Stimulated activated naive CD4-positive, alpha-beta T cell (primary cell): ENCODE data around the gene ASAH2B.
"Not testable (repeated sequence)": the region's sequence is repeated elsewhere in the genome, so short reads cannot be mapped to it uniquely, and the experiment has no call there.

ENCODE experiments used
- DNase-seq, 6 experiments: peaks; one replicate each; lab custom pipeline; 2025; lab: John Stamatoyannopoulos, UW

Gene ASAH2B

DNA sequence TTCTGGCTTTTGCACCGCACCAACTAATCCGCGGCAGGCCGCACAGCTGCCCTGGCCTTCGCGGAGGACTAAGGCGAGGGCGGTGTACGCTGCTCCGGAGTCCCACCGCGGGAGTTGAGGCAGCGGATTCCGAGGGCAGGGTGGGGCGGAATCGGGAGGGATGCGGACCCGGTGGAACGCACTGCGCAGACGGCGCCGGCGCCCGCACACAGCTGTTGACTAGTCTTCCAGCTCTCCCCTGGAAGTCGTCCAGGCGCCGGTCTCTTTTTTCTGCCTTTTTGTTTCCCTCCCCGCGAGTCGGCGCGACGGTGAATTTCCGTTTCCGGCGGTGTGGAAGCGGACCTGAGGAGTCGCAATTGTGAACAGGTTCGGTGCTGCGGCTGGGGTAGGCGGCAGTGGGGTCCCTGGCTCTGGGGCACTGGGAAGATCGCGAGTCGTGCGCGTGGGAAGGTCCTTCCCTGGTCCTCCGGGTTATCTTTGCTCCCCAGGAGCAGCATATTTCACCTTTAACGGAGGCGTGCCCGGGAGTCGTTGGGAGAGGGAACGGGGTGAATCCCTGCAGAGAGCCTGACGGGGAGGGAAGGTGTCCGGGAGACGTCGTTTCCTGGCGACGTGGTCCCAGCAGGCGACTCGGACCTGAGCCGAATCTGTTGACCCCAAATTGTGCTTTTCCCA, at the start of gene ASAH2B:
Gene ASAH2B (plus strand): TSS at position 319 of the 675 bp plus-strand sequence. CDS start 5,195 bp downstream, outside the sequence.
- peak; percentile 48 to 78 (median 59) for DNase-seq

- not testable (repeated sequence) for DNase-seq
Measured at GRCh38 chr10:50697819-50698218, 41.9 kb upstream of the ASAH2B start.

DNA sequence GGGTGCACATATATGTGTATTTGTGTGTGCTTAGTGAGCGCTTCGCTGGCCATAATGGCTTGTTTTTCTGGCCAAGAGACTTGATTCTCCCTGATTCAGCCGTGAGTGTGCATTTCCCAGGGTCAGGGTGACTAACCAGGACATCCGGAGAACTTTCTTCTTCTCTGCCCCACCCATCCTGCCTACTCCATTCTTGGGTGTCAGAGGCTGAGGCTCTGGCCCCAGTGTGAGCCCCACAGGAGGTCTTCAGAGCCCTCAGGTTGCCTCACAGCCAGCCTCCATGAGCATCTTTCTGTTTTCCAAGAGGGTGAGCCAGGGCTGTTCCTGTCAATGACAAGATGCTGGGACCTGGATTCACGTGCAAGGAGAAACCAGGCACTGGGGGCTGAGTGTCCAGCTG, 37.8 kb upstream of the ASAH2B start:
- DNase-seq, result not testable (repeated sequence)

- DNase-seq, result not testable (repeated sequence)
Measured at GRCh38 chr10:50702997-50703396, 36.7 kb upstream of the ASAH2B start.

DNA sequence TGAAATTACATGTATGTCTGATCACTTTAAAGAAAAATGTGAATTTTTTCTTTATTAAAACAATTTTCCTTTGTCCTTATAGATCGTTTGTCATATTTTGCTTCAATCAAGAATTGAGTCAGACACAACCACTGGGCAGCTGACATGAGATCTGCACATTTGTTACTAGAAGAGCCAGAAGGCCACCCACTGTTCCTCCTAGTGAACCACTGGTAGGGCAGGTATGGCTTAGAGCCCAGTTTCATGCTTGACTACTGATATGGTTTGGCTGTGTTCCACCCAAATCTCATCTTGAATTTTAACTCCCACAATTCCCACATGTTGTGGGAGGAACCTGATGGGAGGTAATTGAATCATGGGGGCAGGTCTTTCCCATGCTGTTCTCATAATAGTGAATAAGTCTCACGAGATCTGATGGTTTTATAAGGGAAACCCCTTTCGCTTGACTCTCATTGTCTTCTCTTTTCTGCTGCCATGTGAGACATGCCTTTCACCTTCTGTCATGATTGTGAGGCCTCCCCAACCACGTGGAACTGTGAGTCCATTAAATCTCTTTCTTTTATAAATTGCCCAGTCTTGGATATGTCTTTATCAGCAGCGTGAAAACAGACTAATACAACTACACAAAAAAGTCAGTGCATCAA, 35.2 kb upstream of the ASAH2B start:
- not testable (repeated sequence) for DNase-seq

DNA sequence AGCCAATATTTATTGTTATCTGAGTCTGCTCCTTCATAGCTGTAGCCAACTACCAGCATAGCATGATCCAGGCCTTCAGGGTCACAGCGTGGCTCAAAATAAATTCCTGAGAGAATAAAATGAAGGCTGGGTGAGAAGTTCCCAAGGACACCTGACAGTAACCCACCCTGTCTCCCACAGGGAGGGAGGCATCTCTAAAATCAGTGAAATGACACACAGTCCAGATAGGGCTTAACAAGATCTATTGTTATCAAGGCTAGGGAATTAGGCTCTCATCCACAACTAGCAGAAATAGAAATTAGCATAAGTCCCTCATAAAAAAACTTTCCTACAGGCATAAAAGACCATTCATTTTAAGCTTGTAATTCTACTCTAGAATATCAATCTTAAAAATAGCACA, 33.7 kb upstream of the ASAH2B start:
- DNase-seq, result not testable (repeated sequence)

- not testable (repeated sequence) for DNase-seq
Measured at GRCh38 chr10:50710241-50710640, 29.5 kb upstream of the ASAH2B start.

DNA sequence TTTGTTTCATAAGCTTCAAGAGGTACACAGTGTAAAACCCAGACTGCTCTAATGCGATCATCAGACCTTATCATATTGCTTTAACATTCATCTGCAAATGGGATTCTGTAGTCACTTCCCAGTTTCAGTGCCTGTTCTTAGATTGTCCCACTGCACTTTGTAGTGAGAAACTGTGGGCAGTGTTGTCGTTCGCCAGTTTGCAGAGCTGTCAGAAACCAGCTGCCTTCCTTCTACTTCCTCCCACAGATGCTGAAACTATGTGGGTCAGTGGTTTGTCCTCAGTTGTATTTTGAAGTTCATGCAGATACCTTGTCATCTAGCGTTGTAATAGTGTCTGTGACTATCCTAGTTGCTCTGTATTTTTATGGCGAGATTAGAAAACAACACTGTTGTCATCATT, 15.9 kb upstream of the ASAH2B start:
- not testable (repeated sequence) for DNase-seq

DNA sequence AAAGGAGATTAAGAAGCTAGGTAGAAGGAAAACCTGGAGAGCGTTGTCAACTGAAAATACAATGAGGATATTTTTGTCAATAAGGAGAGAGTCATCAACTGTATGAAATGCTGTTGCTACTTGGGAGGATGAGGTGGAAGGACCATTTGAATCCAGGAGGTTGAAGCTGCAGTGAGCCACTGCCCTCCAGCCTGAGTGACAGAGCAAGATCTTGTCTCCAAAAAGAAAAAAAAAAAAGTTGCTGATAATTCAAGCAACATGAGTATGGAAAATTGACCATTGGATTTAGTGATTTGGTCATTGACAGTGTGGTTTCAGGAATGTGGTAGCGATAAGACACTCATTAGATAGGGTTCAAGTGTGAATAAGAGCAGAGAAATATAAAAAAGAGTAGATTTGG, 11.6 kb upstream of the ASAH2B start:
- not testable (repeated sequence) for DNase-seq

DNA sequence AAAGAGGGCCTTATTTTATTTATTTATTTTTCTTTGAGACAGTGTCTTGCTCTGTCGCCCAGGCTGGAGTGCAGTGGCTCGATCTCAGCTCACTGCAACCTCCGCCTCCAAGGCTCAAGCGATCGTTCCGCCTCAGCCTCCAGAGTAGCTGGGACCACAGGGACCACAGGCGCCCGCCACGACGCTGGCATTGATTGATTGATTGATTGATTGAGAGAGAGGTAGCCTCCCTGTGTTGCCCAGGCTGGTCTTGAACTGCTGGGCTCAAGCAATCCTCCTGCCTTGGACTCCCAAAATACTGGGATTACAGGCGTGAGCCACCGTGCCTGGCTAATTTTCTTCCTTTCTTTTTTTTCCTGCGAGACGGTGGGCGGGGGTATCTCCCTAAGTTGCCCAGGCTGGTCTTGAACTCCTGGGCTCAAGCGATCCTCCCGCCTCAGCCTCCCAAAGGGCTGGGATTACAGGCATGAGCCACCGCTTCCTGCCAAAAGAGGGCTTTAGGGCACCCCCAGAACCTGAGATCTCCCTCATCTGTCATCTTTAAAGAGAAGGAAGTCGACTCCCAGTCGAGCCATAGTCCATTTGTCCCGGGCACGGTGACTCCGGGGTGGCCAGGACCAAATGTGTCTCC, 634 bp upstream of the ASAH2B start:
- DNase-seq, result not testable (repeated sequence)

DNA sequence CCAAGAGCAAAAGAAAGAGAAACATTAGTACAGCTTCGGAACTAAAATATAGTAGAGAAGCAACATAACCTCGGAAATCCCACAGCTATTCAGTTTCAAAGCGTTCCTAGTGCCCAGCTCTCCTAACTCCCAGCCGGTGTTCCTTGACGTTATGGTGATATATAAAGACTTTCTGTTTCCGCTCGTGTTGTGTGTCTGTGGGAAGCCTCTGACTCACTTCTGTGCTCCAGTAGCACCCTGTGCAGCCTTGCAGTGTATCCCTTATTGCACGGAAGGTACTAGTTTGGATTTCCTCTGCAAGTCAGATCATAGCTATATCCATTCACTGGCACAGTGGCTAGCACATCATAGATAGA, 535 bp downstream of the ASAH2B start:
- no peak for DNase-seq

- not testable (repeated sequence) for DNase-seq
Measured at GRCh38 chr10:50742820-50743219, 3.1 kb downstream of the ASAH2B start.

- DNase-seq, result not testable (repeated sequence)
Measured at GRCh38 chr10:50766774-50767513, 27.2 kb downstream of the ASAH2B start.

- DNase-seq, result not testable (repeated sequence)
Measured at GRCh38 chr10:50772042-50772441, 32.3 kb downstream of the ASAH2B start.

DNA sequence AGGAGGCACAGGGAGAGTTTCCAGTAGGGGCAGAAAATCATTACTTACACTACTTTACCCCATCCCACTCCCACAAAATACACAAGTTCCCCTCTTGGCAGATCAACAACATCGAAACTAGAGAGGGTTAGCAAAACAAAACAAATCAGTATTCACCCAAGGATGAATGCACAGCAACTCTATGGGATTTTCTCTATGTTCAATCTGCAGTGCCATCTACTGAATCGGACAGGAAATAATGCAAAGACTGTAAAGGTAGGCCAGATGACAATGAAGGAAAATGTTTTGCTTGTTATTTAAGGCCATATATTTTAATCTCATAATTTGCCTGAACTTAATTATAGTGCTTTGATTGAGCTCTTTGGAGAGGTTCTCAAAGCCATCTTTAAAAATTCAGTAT, 35.1 kb downstream of the ASAH2B start:
- DNase-seq, result not testable (repeated sequence)

- DNase-seq, result not testable (repeated sequence)
Measured at GRCh38 chr10:50780036-50780435, 40.3 kb downstream of the ASAH2B start.

DNA sequence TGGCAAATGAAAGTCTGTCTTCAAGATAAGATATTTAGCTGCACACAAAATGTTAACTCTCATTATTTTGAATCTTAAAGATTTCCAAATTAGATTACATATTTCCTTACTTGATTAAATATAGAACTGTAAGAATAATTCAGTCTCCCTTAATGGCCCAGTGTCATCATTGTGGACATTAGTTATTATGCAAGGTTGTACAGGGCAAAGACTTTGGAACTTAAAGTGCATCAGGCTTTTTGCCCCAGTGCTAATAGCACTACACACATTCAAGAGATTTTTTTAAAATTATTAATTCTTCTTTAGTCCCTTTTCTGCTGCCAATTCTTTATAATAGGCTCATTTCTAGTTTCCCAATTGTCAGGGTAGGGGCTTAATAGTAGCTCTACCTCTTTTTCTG, 42.3 kb downstream of the ASAH2B start:
- not testable (repeated sequence) for DNase-seq

GRCh38 chr10:50787962-50788361, 48.2 kb downstream of the ASAH2B start:
- not testable (repeated sequence) for DNase-seq

GRCh38 chr10:50788951-50789945, 49.5 kb downstream of the ASAH2B start:
- no peak for DNase-seq

DNA sequence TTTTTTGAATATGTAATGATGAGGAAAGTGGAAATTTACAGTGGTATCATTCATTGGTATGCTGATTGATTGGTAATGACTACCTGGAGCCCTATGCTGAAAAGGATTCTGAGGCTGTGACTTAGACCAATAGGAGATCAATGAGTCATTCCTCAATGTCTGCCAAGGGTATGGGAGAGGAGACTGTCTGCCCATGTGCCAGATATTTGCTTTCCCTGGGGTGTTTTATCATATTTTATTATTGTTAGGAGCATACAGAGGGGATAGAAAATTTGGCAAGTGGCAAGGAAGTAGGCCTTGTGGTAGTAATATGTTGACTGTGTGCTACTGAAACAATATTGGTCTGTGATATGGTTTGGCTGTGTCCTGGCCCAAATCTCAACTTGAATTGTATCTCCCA, 54.8 kb downstream of the ASAH2B start:
- no peak for DNase-seq

DNA sequence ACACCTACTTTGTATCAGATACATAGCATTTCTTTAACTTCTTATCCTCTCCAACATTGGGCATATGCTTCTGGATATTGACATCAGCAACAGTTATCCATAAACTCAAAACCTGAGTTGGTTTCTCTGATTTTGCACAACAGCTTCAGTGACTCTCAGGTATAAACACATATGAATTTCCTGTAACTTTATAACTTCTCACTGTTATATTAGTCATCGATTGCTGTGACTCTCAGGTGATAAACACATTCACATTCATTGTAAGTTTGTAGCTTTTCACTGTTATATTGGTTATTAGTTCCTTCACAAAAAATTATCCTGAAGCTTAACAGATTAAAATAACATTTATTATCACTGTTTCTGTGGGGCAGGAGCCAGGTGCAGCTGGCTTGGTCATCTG, 57.0 kb downstream of the ASAH2B start:
- no peak for DNase-seq
